HG03439 (cell line): ENCODE measurements around the gene ZBP1.

Experiments
- ATAC-seq: cut with Tn5 transposase; IDR thresholded peaks from one replicate; pipeline ENCODE4 v1.9.1; 2021; ENCODE audit warnings: mild to moderate bottlenecking, moderate library complexity; ENCODE audit not compliant: unreplicated experiment

The ZBP1 gene

DNA sequence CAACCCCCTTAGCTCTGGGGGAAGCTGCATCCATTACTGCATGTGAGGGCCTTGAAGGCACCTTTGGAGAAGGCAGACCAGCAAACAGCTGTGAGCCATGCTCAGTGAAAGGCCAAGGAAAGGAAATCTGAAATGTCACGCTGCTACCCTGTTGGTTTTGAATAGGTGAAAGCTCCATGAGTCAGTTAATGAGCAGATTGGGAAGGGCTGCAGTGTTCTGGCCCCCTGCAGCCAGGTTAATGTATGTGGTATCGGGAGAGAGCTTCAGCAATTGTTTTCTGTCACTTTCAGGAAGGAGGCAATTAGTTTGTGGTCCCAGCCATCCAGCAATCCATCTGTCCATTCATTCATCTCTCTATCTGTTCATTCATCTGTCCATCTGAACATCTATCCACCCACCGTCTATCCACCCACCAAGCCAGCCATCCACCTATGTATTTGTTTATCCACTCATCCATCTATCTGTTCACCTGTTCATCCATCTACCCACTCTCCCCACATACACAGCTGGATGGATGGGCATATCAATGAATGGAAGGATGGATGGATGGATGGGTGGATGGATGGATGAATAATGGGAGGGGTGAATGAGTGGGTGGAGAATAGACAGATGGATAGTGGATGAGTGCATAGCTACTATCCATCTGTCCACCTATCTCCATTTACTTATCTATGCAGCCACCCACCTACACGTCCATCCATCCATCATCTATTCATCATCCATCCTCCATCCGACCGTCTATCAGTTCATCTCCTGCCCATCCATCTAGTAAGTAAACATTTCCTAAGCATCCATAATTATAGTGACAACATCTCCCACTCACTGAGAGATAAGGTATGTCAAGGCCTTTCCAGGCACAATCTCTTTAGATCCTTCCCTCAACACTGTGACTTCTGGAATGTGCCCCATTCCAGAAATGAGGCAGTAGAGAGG, 43.3 kb downstream of the ZBP1 start:
- no peak for ATAC-seq

- no peak for ATAC-seq
Observed at GRCh38 chr20:57576002-57576401, 44.2 kb downstream of the ZBP1 start.

DNA sequence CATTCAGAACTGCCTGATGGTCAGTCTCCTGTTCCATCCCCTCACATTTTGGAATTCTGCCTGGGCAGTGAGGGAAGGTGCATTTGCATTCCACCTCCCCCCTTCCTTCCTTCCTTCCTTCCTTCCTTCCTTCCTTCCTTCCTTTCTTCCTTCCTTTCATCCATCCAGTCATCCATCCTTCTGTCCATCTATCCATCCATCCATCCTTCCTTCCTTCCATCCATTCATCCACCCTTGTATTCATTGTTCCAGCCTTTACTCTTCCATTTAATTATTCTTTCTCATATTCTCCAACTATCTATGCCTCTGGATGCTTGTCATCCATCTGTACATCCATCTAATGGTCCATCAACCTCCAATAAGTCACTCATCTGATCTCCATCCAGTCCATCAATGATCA, 45.3 kb downstream of the ZBP1 start:
- ATAC-seq: no peak

GRCh38 chr20:57573894-57574293, 46.3 kb downstream of the ZBP1 start:
- ATAC-seq: no peak

DNA sequence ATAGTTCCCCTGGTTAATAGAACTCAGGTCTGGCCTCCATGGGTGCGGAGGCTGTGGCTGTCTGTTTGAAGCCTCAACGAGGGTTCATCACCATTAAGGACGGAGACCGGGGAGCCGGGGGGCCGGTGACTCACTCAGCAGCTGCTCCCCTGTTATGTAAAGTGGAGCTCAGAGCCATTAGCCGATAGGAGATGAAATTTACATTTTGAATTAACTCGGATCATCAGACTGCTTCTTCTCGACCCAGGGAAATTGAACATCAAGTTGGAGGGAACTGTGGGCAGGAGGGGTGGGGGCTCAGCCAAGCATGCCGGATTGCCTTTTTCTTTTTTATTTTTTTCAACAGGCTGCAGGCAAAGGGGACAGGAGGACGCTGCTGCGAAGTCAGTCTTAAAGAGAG, 47.0 kb downstream of the ZBP1 start:
- ATAC-seq: no peak

- no peak for ATAC-seq
Observed at GRCh38 chr20:57571782-57572416, 48.3 kb downstream of the ZBP1 start.

DNA sequence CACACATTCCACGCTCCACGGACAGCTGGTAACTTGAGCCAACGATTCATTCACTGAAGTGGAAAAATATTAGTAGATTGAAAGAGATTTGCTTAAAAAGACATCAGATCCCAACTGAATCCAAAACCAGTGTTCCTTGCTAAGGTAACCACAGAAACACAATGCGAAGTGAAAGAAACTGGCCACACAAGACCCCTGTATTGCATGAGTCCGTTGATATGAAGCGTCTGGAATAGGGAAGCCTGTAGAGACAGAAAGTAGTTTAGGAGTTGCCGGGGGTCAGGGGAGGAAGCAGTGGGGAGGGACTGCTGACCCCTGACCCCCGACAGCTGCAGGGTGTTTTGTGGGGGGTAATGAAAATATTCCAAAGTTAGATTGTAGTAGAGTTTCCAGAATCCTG, 49.3 kb downstream of the ZBP1 start:
- ATAC-seq: no peak

GRCh38 chr20:57570145-57570850, 49.9 kb downstream of the ZBP1 start:
- no peak for ATAC-seq

DNA sequence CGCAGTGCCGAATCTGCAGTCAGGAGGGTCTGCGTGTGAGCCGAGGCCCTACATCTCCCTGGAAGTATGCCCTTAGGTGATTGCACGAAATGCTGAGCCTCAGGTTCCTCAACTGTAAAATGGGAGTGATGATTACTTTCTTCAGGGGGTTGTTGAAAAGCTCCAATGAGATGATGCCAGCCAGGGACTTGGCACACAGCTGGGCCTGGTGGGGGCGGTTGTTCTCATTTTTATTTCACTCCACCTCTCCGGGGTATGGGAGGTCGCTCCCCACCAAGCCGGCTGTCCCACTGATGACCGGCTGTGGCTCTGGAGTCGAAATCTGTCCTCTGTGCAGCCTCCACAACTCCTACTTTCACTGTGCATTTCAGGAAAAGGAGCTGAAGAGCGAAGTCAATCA, 51.3 kb downstream of the ZBP1 start:
- ATAC-seq: no peak

DNA sequence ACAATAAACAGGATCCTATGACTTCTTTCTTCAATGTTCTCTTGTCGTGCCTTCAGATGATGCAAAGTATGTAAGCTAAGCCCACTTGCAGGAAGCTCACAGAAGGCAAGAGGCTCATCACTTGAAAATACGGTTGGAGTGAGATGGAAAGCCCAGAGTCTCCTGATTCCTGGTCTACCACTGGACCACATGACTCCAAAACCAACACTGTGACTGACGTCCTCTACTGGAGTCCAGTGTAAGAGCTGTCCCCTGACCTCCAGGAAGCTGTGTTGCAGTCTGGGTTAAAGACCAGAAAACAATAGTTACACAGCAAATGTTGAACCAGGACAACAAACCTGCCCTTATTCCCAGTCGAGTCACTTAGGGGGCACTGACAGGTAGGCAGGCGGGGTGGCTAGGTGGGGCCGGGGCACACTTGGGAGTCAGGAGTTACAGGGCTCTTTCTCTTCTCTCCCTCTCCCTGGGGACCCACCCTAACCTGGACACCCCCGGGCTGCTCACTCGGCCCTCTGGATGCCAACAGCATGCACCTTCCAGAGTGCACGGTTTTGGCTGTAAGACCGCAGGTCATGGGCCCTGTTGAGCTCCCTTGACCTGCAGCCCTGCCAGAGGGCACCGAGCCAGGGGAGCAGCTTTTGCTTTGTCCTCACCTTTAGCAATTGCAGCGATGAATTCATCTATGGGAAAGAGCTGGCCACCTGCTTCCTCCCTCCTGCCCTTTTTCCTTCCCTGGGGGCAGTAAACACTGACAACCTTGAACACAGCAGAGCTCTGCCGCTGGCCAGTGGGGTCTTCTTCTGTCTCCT, 51.9 kb downstream of the ZBP1 start:
- no peak for ATAC-seq

DNA sequence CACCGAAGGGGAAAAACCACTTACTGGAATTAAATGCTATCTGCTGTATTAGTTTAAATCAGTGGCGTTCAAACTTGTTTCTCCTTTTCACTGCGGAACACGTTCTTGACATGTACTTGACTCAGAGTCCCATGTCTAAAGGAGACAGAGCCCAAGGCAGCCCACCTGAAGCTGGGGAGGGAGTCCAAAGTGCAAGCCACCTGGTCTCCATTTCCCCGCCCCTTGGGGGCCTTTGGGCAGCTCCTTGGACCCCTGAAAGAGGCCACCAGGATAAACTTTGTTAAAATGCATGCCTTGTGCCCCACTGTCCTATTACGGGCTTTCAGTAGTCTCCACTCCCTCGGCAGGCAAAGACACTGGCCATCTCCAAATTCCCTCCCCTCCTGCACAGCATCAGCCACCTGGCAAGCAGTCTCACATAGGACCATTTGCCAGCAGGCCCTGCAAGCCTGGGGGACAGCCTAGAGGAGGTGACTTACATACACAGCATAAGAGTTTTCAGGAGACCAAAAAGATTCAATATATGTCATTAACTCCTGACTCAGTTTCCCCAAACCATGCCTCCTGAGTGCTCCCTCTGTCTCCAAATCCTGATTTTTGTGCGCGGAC, 52.7 kb downstream of the ZBP1 start:
- ATAC-seq: no peak

GRCh38 chr20:57566803-57567459, 53.3 kb downstream of the ZBP1 start:
- no peak for ATAC-seq

DNA sequence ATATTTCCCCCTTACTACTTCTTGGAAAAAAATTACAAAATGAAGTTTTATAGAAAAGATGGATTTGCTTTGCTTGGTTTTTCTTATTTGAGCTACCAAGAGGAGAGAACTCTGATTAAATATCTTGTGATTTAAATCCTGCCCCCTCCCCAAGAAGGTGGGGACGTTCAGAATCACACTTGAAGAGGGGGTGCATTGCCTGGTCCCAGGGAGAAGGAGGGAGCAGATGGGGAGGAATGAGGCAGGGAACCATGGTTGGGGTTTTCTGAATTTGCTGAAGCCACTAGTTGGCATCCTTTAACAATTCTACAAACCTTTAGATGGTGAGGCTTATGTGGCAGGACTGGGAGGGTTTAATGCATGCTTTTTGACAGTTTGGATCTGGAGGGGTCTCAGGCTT, 53.8 kb downstream of the ZBP1 start:
- ATAC-seq: no peak

DNA sequence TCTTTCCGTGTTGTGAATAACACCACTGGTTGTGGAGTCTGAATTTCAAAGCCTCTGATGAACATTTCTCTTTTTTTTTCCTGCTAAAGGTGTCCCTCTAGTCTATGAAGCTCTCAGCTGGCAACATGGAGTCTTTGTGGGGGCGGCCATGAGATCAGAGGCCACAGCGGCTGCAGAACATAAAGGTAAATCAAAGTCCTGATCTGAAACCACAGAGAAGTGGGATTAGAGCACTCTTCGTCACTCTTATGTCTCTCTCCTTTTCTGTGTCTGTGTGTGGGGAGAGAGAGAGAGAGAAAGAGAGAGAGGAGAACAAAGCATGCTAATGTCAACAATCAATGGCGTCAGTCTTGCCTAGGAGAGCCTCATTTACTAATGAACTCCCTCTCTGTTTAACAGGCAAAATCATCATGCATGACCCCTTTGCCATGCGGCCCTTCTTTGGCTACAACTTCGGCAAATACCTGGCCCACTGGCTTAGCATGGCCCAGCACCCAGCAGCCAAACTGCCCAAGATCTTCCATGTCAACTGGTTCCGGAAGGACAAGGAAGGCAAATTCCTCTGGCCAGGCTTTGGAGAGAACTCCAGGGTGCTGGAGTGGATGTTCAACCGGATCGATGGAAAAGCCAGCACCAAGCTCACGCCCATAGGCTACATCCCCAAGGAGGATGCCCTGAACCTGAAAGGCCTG, 55.1 kb downstream of the ZBP1 start:
- ATAC-seq: no peak

DNA sequence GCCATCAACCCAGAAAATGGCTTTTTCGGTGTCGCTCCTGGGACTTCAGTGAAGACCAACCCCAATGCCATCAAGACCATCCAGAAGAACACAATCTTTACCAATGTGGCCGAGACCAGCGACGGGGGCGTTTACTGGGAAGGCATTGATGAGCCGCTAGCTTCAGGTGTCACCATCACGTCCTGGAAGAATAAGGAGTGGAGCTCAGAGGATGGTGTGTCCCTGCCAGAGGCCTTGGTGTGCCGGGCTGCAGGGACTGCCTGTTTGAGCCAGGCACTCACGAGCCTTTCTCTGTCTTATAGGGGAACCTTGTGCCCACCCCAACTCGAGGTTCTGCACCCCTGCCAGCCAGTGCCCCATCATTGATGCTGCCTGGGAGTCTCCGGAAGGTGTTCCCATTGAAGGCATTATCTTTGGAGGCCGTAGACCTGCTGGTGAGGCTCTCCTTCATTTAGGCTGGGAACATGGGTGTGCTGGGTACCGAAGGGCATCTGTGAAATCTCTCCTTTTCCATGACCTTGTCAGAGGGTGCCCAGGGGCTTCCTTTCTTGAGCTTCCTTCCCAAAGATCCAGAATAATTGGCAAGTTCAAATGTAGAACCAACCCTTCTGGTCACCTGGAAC, 55.9 kb downstream of the ZBP1 start:
- no peak for ATAC-seq

DNA sequence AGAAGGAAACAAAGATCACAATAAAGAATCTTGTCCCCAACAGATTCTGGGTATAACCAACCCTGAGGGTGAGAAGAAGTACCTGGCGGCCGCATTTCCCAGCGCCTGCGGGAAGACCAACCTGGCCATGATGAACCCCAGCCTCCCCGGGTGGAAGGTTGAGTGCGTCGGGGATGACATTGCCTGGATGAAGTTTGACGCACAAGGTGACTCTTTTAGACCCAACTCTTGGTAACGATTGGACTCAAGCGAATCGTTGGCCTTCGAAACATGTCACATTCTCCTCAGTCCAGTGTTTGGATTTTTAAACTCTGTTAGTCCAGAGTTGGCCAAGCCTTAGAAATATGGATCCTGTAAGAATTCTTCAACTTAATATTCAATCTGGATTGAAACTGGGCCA, 56.7 kb downstream of the ZBP1 start:
- ATAC-seq: no peak

GRCh38 chr20:57562541-57563465, 57.4 kb downstream of the ZBP1 start:
- ATAC-seq: no peak
